Measurements from ENCODE around the gene CSTF3. TPM values are rescaled to one million over a fixed set of nuclear protein-coding genes. Genes with fewer than 3 reads are reported as not detected.

CSTF3 gene
- total RNA-seq, 1 experiment from 2014 or later: 68.3 TPM

DNA sequence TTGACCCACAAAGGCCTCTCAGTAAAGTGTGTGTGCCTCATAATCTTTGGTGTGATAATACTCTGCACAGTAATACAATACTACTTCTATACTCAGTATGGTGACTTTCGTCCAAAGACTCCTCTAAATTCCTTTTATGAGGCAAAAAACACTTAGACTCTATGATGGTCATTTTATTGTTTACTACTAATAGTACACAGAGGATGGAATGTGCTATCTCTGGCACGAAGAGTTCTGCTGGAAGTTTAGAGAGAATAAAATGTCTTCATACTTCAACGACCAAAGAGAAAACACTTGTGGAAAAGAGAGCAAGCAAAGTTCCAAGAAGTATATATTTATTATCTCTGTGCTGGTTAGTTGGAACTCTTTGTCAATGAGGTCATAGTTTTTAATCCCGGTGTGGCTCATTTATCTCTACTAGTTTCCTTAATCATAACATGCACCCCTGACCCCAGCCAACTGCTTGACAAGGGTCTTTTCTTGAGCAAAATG is 7.5 kb upstream of the CSTF3 start (continued):
- no peak for TF ChIP-seq KAT7 (CRISPR knock-in tag; IDR thresholded peaks at IDR 0.05; ENCODE audit: borderline replicate concordance)

- ChIA-PET POLR2A (no interaction called here), CTCF (no interaction called here)
- TF ChIP-seq SMAD3 (CRISPR knock-in tag; IDR thresholded peaks at IDR 0.05; ENCODE audit: borderline replicate concordance) (no peak), TEAD4 (CRISPR knock-in tag; IDR thresholded peaks at IDR 0.05) (no peak), TCF7 (CRISPR knock-in tag; IDR thresholded peaks at IDR 0.05; ENCODE audit: low read depth) (no peak), RORB (CRISPR knock-in tag; IDR thresholded peaks at IDR 0.05) (no peak), FOXJ3 (CRISPR knock-in tag; IDR thresholded peaks at IDR 0.05; ENCODE audit: borderline replicate concordance) (no peak), CREB1 (CRISPR knock-in tag; IDR thresholded peaks at IDR 0.05) (no peak), MLX (CRISPR knock-in tag; IDR thresholded peaks at IDR 0.05) (no peak)
- TF ChIP-seq, protein P1, sequence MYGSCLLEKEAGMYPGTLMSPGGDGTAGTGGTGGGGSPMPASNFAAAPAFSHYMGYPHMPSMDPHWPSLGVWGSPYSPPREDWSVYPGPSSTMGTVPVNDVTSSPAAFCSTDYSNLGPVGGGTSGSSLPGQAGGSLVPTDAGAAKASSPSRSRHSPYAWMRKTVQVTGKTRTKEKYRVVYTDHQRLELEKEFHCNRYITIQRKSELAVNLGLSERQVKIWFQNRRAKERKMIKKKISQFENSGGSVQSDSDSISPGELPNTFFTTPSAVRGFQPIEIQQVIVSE (CRISPR knock-in tag; IDR thresholded peaks at IDR 0.05; ENCODE audit: borderline replicate concordance): no peak
- TF ChIP-seq, protein P2, sequence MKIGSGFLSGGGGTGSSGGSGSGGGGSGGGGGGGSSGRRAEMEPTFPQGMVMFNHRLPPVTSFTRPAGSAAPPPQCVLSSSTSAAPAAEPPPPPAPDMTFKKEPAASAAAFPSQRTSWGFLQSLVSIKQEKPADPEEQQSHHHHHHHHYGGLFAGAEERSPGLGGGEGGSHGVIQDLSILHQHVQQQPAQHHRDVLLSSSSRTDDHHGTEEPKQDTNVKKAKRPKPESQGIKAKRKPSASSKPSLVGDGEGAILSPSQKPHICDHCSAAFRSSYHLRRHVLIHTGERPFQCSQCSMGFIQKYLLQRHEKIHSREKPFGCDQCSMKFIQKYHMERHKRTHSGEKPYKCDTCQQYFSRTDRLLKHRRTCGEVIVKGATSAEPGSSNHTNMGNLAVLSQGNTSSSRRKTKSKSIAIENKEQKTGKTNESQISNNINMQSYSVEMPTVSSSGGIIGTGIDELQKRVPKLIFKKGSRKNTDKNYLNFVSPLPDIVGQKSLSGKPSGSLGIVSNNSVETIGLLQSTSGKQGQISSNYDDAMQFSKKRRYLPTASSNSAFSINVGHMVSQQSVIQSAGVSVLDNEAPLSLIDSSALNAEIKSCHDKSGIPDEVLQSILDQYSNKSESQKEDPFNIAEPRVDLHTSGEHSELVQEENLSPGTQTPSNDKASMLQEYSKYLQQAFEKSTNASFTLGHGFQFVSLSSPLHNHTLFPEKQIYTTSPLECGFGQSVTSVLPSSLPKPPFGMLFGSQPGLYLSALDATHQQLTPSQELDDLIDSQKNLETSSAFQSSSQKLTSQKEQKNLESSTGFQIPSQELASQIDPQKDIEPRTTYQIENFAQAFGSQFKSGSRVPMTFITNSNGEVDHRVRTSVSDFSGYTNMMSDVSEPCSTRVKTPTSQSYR (CRISPR knock-in tag; IDR thresholded peaks at IDR 0.05): no peak
- Mint-ChIP-seq H3K36me3 (peaks cover 25% of the 10 kb centered on the region), H3K27ac (peak overlapping the region; percentile 82), H3K4me3 (peak overlapping the region; percentile 38), H3K9me3 (no peaks in the 10 kb centered on the region), H3K4me1 (peaks cover 28% of the 10 kb centered on the region), H3K27me3 (ENCODE audit: low read depth) (no peaks in the 10 kb centered on the region)
- no peak for DNase-seq (ENCODE audit: low spot score)
- ATAC-seq: no peak
These were observed 1.6 kb upstream of the CSTF3 start for GRCh38 chr11:33162831-33163230.

- H3K4me1 Mint-ChIP-seq: peaks cover 43% of the 10 kb centered on the region
- DNase-seq (ENCODE audit: low spot score): no peak
- peak overlapping the region; percentile 98 for H3K27ac Mint-ChIP-seq
- CTCF ChIA-PET: interaction anchor here (2.2 kb wide), 1 partner anchor 39 kb away, joined by 7 read pairs; no protein-coding TSS in a partner anchor
- ATAC-seq: no peak
- H3K4me3 Mint-ChIP-seq: peak overlapping the region; percentile 100
- POLR2A ChIA-PET: interaction anchor here (1.5 to 1.6 kb wide), 3 partner anchors 98 to 145 kb away, joined by 4 to 7 read pairs (median 6); partner anchors contain the start of genes DEPDC7 and TCP11L1
- H3K27me3 Mint-ChIP-seq (ENCODE audit: low read depth): no peaks in the 10 kb centered on the region
- no peaks in the 10 kb centered on the region for H3K9me3 Mint-ChIP-seq
- H3K36me3 Mint-ChIP-seq: peaks cover 29% of the 10 kb centered on the region
- no peak for TF ChIP-seq ZNF512 (CRISPR knock-in tag; IDR thresholded peaks at IDR 0.05; ENCODE audit: borderline replicate concordance)
- TF ChIP-seq, protein P3, sequence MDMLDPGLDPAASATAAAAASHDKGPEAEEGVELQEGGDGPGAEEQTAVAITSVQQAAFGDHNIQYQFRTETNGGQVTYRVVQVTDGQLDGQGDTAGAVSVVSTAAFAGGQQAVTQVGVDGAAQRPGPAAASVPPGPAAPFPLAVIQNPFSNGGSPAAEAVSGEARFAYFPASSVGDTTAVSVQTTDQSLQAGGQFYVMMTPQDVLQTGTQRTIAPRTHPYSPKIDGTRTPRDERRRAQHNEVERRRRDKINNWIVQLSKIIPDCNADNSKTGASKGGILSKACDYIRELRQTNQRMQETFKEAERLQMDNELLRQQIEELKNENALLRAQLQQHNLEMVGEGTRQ (CRISPR knock-in tag; IDR thresholded peaks at IDR 0.05): no peak
- TF ChIP-seq FOXJ3 (CRISPR knock-in tag; IDR thresholded peaks at IDR 0.05; ENCODE audit: borderline replicate concordance): no peak
- TF ChIP-seq, protein P4, sequence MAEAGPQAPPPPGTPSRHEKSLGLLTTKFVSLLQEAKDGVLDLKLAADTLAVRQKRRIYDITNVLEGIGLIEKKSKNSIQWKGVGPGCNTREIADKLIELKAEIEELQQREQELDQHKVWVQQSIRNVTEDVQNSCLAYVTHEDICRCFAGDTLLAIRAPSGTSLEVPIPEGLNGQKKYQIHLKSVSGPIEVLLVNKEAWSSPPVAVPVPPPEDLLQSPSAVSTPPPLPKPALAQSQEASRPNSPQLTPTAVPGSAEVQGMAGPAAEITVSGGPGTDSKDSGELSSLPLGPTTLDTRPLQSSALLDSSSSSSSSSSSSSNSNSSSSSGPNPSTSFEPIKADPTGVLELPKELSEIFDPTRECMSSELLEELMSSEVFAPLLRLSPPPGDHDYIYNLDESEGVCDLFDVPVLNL (CRISPR knock-in tag; IDR thresholded peaks at IDR 0.05; ENCODE audit: borderline replicate concordance, low read depth): no peak
- TF ChIP-seq GABPB1 (CRISPR knock-in tag; IDR thresholded peaks at IDR 0.05): no peak
- no peak for TF ChIP-seq NFATC4 (CRISPR knock-in tag; IDR thresholded peaks at IDR 0.05)
- no peak for TF ChIP-seq HMGA2 (CRISPR knock-in tag; IDR thresholded peaks at IDR 0.05)
- no peak for TF ChIP-seq MAX (CRISPR knock-in tag; IDR thresholded peaks at IDR 0.05)
- no peak for TF ChIP-seq NFE2L1 (CRISPR knock-in tag; IDR thresholded peaks at IDR 0.05)
- no peak for TF ChIP-seq TEAD4 (CRISPR knock-in tag; IDR thresholded peaks at IDR 0.05)
- no peak for TF ChIP-seq MYBL2 (CRISPR knock-in tag; IDR thresholded peaks at IDR 0.05)
- TF ChIP-seq RELA (CRISPR knock-in tag; IDR thresholded peaks at IDR 0.05; ENCODE audit: borderline replicate concordance): no peak
- no peak for TF ChIP-seq NR1H2 (CRISPR knock-in tag; IDR thresholded peaks at IDR 0.05)
- no peak for TF ChIP-seq IRF2 (CRISPR knock-in tag; IDR thresholded peaks at IDR 0.05; ENCODE audit: borderline replicate concordance, low read depth)
- no peak for TF ChIP-seq SMAD3 (CRISPR knock-in tag; IDR thresholded peaks at IDR 0.05; ENCODE audit: borderline replicate concordance)
- TF ChIP-seq GTF2I (CRISPR knock-in tag; conservative IDR thresholded peaks at IDR 0.05): no peak
- TF ChIP-seq, protein P5, sequence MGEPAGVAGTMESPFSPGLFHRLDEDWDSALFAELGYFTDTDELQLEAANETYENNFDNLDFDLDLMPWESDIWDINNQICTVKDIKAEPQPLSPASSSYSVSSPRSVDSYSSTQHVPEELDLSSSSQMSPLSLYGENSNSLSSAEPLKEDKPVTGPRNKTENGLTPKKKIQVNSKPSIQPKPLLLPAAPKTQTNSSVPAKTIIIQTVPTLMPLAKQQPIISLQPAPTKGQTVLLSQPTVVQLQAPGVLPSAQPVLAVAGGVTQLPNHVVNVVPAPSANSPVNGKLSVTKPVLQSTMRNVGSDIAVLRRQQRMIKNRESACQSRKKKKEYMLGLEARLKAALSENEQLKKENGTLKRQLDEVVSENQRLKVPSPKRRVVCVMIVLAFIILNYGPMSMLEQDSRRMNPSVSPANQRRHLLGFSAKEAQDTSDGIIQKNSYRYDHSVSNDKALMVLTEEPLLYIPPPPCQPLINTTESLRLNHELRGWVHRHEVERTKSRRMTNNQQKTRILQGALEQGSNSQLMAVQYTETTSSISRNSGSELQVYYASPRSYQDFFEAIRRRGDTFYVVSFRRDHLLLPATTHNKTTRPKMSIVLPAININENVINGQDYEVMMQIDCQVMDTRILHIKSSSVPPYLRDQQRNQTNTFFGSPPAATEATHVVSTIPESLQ (CRISPR knock-in tag; IDR thresholded peaks at IDR 0.05): no peak
These were observed 693 bp downstream of the CSTF3 start for GRCh38 chr11:33160587-33160986.

Data from WTC11 (cell line).